Fibroblast of lung (primary cell): ENCODE measurements around the gene MYO1E. TPM values are rescaled to one million over a fixed set of nuclear protein-coding genes. Genes with fewer than 3 reads are reported as not detected.

Experiments used
- DNase-seq, 2 donors: peaks; one replicate each; pipeline versions ENCODE4 v3.0.0 to v3.0.0-alpha.2; 2010; ENCODE audit warnings: low read depth in 2 of 2
- H2AFZ ChIP-seq: 2 replicates; pipeline ENCODE4 v1.5.1; 2012; ENCODE audit warnings: low read length, control low read depth, inconsistent platforms
- H3K27ac ChIP-seq: 2 replicates; pipeline ENCODE4 v1.5.1; 2011; ENCODE audit warnings: low read length, control low read depth; ENCODE audit not compliant: insufficient read depth
- H3K27me3 ChIP-seq: 2 replicates; pipeline ENCODE4 v1.5.1; 2011; ENCODE audit warnings: mild to moderate bottlenecking, low read length; ENCODE audit not compliant: control insufficient read depth, insufficient read depth
- H3K36me3 ChIP-seq: 2 replicates; pipeline ENCODE4 v1.5.1; 2011; ENCODE audit warnings: low read length; ENCODE audit not compliant: control insufficient read depth, insufficient read depth
- H3K4me1 ChIP-seq: 2 replicates; pipeline ENCODE4 v1.5.1; 2011; ENCODE audit warnings: low read length; ENCODE audit not compliant: control insufficient read depth, insufficient read depth; ENCODE audit errors: extremely low read depth
- H3K4me2 ChIP-seq: 2 replicates; pipeline ENCODE4 v1.5.1; 2011; ENCODE audit warnings: low read length, control low read depth; ENCODE audit not compliant: insufficient read depth; ENCODE audit errors: extremely low read depth
- H3K4me3 ChIP-seq, 4 experiments: fragments of 200-600 bp in 1 of 4; sonication (generic) in 1 of 4; replicated peaks in 1 of 4; 2 replicates each; pipeline ENCODE4 v1.5.1; 2011 to 2016; ENCODE audit warnings: low read length in 4 of 4, low read depth in 3 of 4, mild to moderate bottlenecking in 3 of 4, control low read depth in 2 of 4, inconsistent platforms in 1 of 4, mixed read lengths in 1 of 4; ENCODE audit not compliant: insufficient read depth in 1 of 4; ENCODE audit errors: control extremely low read depth in 1 of 4
- H3K79me2 ChIP-seq: 2 replicates; pipeline ENCODE4 v1.5.1; 2012; ENCODE audit warnings: mild to moderate bottlenecking, low read length, inconsistent platforms; ENCODE audit not compliant: control insufficient read depth, insufficient read depth
- H3K9ac ChIP-seq: 2 replicates; pipeline ENCODE4 v1.5.1; 2011; ENCODE audit warnings: mild to moderate bottlenecking, low read length, control low read depth; ENCODE audit not compliant: insufficient read depth
- H3K9me3 ChIP-seq: 2 replicates; pipeline ENCODE4 v1.5.1; 2012; ENCODE audit warnings: low read depth, low read length; ENCODE audit not compliant: control insufficient read depth, insufficient read depth
- H4K20me1 ChIP-seq: 2 replicates; pipeline ENCODE4 v1.5.1; 2011; ENCODE audit warnings: low read length; ENCODE audit not compliant: control insufficient read depth, insufficient read depth; ENCODE audit errors: extremely low read depth
- CTCF ChIP-seq, 2 donors: IDR thresholded peaks in 1 of 2; conservative IDR thresholded peaks in 1 of 2; 1 replicate in 1 of 2; 2 replicates in 1 of 2; pipeline ENCODE4 v1.5.1; 2011 to 2012; ENCODE audit warnings: low read length in 2 of 2, control low read depth in 1 of 2, inconsistent platforms in 1 of 2, low read depth in 1 of 2, mild to moderate bottlenecking in 1 of 2
- EZH2 ChIP-seq: IDR thresholded peaks from 2 replicates; pipeline ENCODE4 v1.5.1; 2012; ENCODE audit warnings: low read length, control low read depth, mild to moderate bottlenecking; ENCODE audit errors: missing control alignments
- polyA plus RNA-seq, 2 donors: library from polyadenylated mRNA; depleted of rRNA in 1 of 2; stranded (reverse) in 1 of 2; unstranded in 1 of 2; fragments of >200 nt; gene quantifications; 2 replicates each; pipeline ENCODE4 v1.2.1, GENCODE V29; 2011 to 2012; ENCODE audit warnings: missing spikeins in 1 of 2
- total RNA-seq: library from RNA; depleted of rRNA; stranded (reverse); fragments of >200 nt; gene quantifications from 2 replicates; pipeline ENCODE4 v1.2.1, GENCODE V29; 2014

The MYO1E gene
- total and polyA plus RNA-seq, 2 donors (not counting 1 experiment from before 2014, with no cell fraction given): 27.6 to 84.0 TPM

GRCh38 chr15:59298225-59298853 is 74.3 kb downstream of the MYO1E start:
- Histone ChIP-seq H2AFZ (no peak overlapping the region), H3K4me2 (no peak overlapping the region), H3K79me2 (peaks cover 48% of the 10 kb centered on the region), H3K9me3 (no peaks in the 10 kb centered on the region), H3K4me1 (peaks cover 29% of the 10 kb centered on the region), H3K27ac (no peak overlapping the region), H3K4me3 (no peak overlapping the region), H3K9ac (no peak overlapping the region), H3K27me3 (no peaks in the 10 kb centered on the region), H3K36me3 (no peaks in the 10 kb centered on the region), H4K20me1 (no peaks in the 10 kb centered on the region)
- DNase-seq: peak in 1 of 2 donors; percentile 68
- TF ChIP-seq EZH2 (no peak), CTCF (conservative IDR thresholded peaks at IDR 0.05 in 1 of 2, IDR thresholded peaks at IDR 0.05 in 1 of 2; ENCODE audit: low read depth in 1 of 2, low read length in 2 of 2) (no peak)

- no peaks in the 10 kb centered on the region for H3K9me3 ChIP-seq
- peaks cover 33% of the 10 kb centered on the region for H3K79me2 ChIP-seq
- no peak overlapping the region for H3K4me3 ChIP-seq
- H3K9ac ChIP-seq: no peak overlapping the region
- H3K4me2 ChIP-seq: peak overlapping the region; percentile 62
- no peaks in the 10 kb centered on the region for H4K20me1 ChIP-seq
- H2AFZ ChIP-seq: no peak overlapping the region
- peak; percentile 85 to 94 for DNase-seq
- no peaks in the 10 kb centered on the region for H3K27me3 ChIP-seq
- TF ChIP-seq EZH2 (no peak), CTCF (conservative IDR thresholded peaks at IDR 0.05 in 1 of 2, IDR thresholded peaks at IDR 0.05 in 1 of 2; ENCODE audit: low read depth in 1 of 2, low read length in 2 of 2) (no peak)
- H3K4me1 ChIP-seq: peaks cover 29% of the 10 kb centered on the region
- no peaks in the 10 kb centered on the region for H3K36me3 ChIP-seq
- H3K27ac ChIP-seq: peak overlapping the region; percentile 89
Measured at GRCh38 chr15:59296181-59296617, 76.5 kb downstream of the MYO1E start.

- Histone ChIP-seq H3K27me3 (no peaks in the 10 kb centered on the region), H3K9me3 (no peaks in the 10 kb centered on the region), H3K79me2 (peaks cover 33% of the 10 kb centered on the region), H3K4me1 (peaks cover 31% of the 10 kb centered on the region), H4K20me1 (no peaks in the 10 kb centered on the region), H2AFZ (no peak overlapping the region), H3K36me3 (no peaks in the 10 kb centered on the region), H3K4me3 (no peak overlapping the region), H3K9ac (peak overlapping the region; percentile 33), H3K4me2 (peak overlapping the region; percentile 65), H3K27ac (peak overlapping the region; percentile 89)
- DNase-seq: no peak
- TF ChIP-seq EZH2 (no peak), CTCF (conservative IDR thresholded peaks at IDR 0.05 in 1 of 2, IDR thresholded peaks at IDR 0.05 in 1 of 2; ENCODE audit: low read depth in 1 of 2, low read length in 2 of 2) (no peak)
Measured at GRCh38 chr15:59295261-59296001, 77.2 kb downstream of the MYO1E start.
